ENCODE measurements around the gene RNF145. TPM values are rescaled to one million over a fixed set of nuclear protein-coding genes. Genes with fewer than 3 reads are reported as not detected.
"Not testable (repeated sequence)": the region's sequence is repeated elsewhere in the genome, so short reads cannot be mapped to it uniquely, and the experiment has no call there.

RNF145 gene
- total and polyA plus RNA-seq, 2 donors (not counting 1 experiment from before 2014, with no cell fraction given), result 24.5 to 57.2 TPM

DNA sequence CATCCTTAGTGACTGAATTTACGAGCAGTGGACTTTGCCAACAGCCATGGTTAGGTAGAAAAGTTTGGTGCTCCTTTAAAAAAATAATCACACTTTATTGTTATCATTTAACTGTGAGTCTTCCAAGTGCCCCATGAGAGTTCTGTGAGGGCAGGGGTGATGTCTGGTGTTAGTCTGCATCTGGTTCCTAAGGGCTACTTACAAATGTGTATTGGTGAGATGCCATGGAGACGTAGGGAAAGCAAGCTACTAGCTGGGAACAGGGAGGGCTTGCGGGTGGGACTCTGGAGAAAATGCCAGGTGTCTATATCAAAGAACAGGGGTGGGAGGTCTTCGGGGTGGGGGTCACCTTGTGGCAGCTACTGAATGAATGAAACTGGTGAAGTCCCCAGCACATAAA is 62.5 kb downstream of the RNF145 start:
- Histone ChIP-seq H3K4me2 (replicated peaks; ENCODE audit: low read depth, low read length, poor library complexity, severe bottlenecking) (no peak overlapping the region), H3K4me3 (ENCODE audit: control extremely low read depth in 1 of 5, extremely low read depth in 1 of 5, insufficient read depth in 1 of 5, low read depth in 2 of 5, low read length in 4 of 5) (no peak overlapping the region), H3K9me3 (ENCODE audit: control extremely low read depth in 1 of 3, control insufficient read depth in 2 of 3, insufficient read depth in 1 of 3, low read length in 2 of 3) (no peaks in the 10 kb centered on the region), H3K27me3 (replicated peaks in 1 of 4; ENCODE audit: control extremely low read depth in 1 of 4, control insufficient read depth in 3 of 4, insufficient read depth in 4 of 4, low read length in 3 of 4) (no peaks in the 10 kb centered on the region), H3K4me1 (ENCODE audit: control insufficient read depth in 2 of 2, insufficient read depth in 2 of 2, low read length in 2 of 2) (no peaks in the 10 kb centered on the region), H3K36me3 (replicated peaks in 1 of 2; ENCODE audit: control extremely low read depth in 1 of 2, control insufficient read depth in 1 of 2, extremely low read depth in 1 of 2, insufficient read depth in 2 of 2, low read length in 1 of 2) (no peaks in the 10 kb centered on the region), H4K20me1 (ENCODE audit: control insufficient read depth, insufficient read depth, low read length, poor library complexity, severe bottlenecking) (no peaks in the 10 kb centered on the region), H3K9ac (ENCODE audit: low read length) (no peak overlapping the region), H3K79me2 (ENCODE audit: control insufficient read depth, insufficient read depth, low read length) (no peaks in the 10 kb centered on the region), H2AFZ (ENCODE audit: insufficient read depth, low read depth, low read length, poor library complexity, severe bottlenecking) (no peak overlapping the region), H3K27ac (ENCODE audit: low read length in 2 of 2) (no peak overlapping the region)
- DNase-seq (no peak), ATAC-seq (ENCODE audit: low read depth) (no peak)
- TF ChIP-seq EZH2 (IDR thresholded peaks at IDR 0.05; ENCODE audit: borderline replicate concordance, insufficient read depth, low read depth, low read length, poor library complexity, severe bottlenecking), result no peak
- TF ChIP-seq, protein P1, sequence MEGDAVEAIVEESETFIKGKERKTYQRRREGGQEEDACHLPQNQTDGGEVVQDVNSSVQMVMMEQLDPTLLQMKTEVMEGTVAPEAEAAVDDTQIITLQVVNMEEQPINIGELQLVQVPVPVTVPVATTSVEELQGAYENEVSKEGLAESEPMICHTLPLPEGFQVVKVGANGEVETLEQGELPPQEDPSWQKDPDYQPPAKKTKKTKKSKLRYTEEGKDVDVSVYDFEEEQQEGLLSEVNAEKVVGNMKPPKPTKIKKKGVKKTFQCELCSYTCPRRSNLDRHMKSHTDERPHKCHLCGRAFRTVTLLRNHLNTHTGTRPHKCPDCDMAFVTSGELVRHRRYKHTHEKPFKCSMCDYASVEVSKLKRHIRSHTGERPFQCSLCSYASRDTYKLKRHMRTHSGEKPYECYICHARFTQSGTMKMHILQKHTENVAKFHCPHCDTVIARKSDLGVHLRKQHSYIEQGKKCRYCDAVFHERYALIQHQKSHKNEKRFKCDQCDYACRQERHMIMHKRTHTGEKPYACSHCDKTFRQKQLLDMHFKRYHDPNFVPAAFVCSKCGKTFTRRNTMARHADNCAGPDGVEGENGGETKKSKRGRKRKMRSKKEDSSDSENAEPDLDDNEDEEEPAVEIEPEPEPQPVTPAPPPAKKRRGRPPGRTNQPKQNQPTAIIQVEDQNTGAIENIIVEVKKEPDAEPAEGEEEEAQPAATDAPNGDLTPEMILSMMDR (IDR thresholded peaks at IDR 0.05), result no peak
- H3K9me3 Mint-ChIP-seq (ENCODE audit: insufficient read depth), result no peaks in the 10 kb centered on the region
- no peak overlapping the region for H3K27ac Mint-ChIP-seq
- H3K4me3 Mint-ChIP-seq, result no peak overlapping the region
- CTCF ChIA-PET, result interaction anchor here (1.0 kb wide), 1 partner anchor 9 kb away, joined by 4 read pairs; no protein-coding TSS in a partner anchor
- POLR2A ChIA-PET, result no interaction called here
- H3K27me3 Mint-ChIP-seq, result peaks cover 5% of the 10 kb centered on the region
- H3K4me1 Mint-ChIP-seq, result no peaks in the 10 kb centered on the region
- intact Hi-C loops (cut with micrococcal nuclease), result no loop called here
- WGBS (ENCODE audit: insufficient coverage), result 100% methylated on average over 1 of the region's 4 CpGs

DNA sequence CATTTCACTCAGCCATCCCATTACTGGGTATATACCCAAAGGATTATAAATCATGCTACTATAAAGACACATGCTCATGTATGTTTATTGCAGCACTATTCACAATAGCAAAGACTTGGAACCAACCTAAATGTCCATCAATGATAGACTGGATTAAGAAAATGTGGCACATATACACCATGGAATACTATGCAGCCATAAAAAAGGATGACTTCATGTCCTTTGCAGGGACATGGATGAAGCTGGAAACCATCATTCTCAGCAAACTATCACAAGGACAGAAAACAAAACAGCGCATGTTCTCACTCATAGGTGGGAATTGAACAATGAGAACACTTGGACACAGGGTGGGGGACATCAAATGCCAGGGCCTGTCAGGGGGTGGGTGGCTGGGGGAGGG is 64.2 kb downstream of the RNF145 start:
- H3K27ac Mint-ChIP-seq; H3K9me3 ChIP-seq (ENCODE audit: control extremely low read depth in 1 of 3, control insufficient read depth in 2 of 3, insufficient read depth in 1 of 3, low read length in 2 of 3); H3K79me2 ChIP-seq (ENCODE audit: control insufficient read depth, insufficient read depth, low read length); H2AFZ ChIP-seq (ENCODE audit: insufficient read depth, low read depth, low read length, poor library complexity, severe bottlenecking); H3K27ac ChIP-seq (ENCODE audit: low read length in 2 of 2); H3K4me1 Mint-ChIP-seq; DNase-seq; H3K4me3 ChIP-seq (ENCODE audit: control extremely low read depth in 1 of 5, extremely low read depth in 1 of 5, insufficient read depth in 1 of 5, low read depth in 2 of 5, low read length in 4 of 5); H3K36me3 ChIP-seq (replicated peaks in 1 of 2; ENCODE audit: control extremely low read depth in 1 of 2, control insufficient read depth in 1 of 2, extremely low read depth in 1 of 2, insufficient read depth in 2 of 2, low read length in 1 of 2); H3K27me3 ChIP-seq (replicated peaks in 1 of 4; ENCODE audit: control extremely low read depth in 1 of 4, control insufficient read depth in 3 of 4, insufficient read depth in 4 of 4, low read length in 3 of 4); POLR2A ChIA-PET; H3K4me2 ChIP-seq (replicated peaks; ENCODE audit: low read depth, low read length, poor library complexity, severe bottlenecking); CTCF ChIA-PET; H3K4me3 Mint-ChIP-seq; H3K9ac ChIP-seq (ENCODE audit: low read length); intact Hi-C loops (cut with micrococcal nuclease); H4K20me1 ChIP-seq (ENCODE audit: control insufficient read depth, insufficient read depth, low read length, poor library complexity, severe bottlenecking); H3K9me3 Mint-ChIP-seq (ENCODE audit: insufficient read depth); H3K4me1 ChIP-seq (ENCODE audit: control insufficient read depth in 2 of 2, insufficient read depth in 2 of 2, low read length in 2 of 2); ATAC-seq (ENCODE audit: low read depth): not testable (repeated sequence)
- H3K27me3 Mint-ChIP-seq, result peaks cover 10% of the 10 kb centered on the region
- WGBS (ENCODE audit: insufficient coverage), result no CpG with 5 or more reads among the region's 1 CpG
